HG02884 (cell line): ENCODE measurements around the gene NCF4.

Experiments
- ATAC-seq: cut with Tn5 transposase; IDR thresholded peaks from one replicate; pipeline ENCODE4 v1.9.1; 2021; ENCODE audit warnings: mild to moderate bottlenecking, moderate library complexity; ENCODE audit not compliant: unreplicated experiment

The NCF4 gene

GRCh38 chr22:36835903-36836302 lies 24.9 kb upstream of the NCF4 start:
- no peak for ATAC-seq

- no peak for ATAC-seq
These were observed 22.4 kb upstream of the NCF4 start for GRCh38 chr22:36838119-36839030.

- ATAC-seq = no peak
These were observed 21.3 kb upstream of the NCF4 start for GRCh38 chr22:36839356-36840073.

GRCh38 chr22:36840106-36840505 lies 20.7 kb upstream of the NCF4 start:
- ATAC-seq = no peak

- ATAC-seq = no peak
These were observed 14.5 kb upstream of the NCF4 start for GRCh38 chr22:36846271-36846670.

GRCh38 chr22:36846949-36847348 lies 13.9 kb upstream of the NCF4 start:
- no peak for ATAC-seq

GRCh38 chr22:36850056-36850455 lies 10.8 kb upstream of the NCF4 start:
- ATAC-seq = no peak

GRCh38 chr22:36850682-36851081 lies 10.1 kb upstream of the NCF4 start:
- no peak for ATAC-seq

- no peak for ATAC-seq
These were observed 8.5 kb upstream of the NCF4 start for GRCh38 chr22:36852056-36852973.

- no peak for ATAC-seq
These were observed 7.3 kb upstream of the NCF4 start for GRCh38 chr22:36853407-36854099.

GRCh38 chr22:36855478-36855877 lies 5.3 kb upstream of the NCF4 start:
- no peak for ATAC-seq

GRCh38 chr22:36856121-36856791 lies 4.5 kb upstream of the NCF4 start:
- ATAC-seq = no peak

GRCh38 chr22:36856792-36857135 lies 4.0 kb upstream of the NCF4 start:
- ATAC-seq = no peak

- ATAC-seq = no peak
These were observed 2.6 kb upstream of the NCF4 start for GRCh38 chr22:36858156-36858555.

GRCh38 chr22:36858966-36859365 lies 1.8 kb upstream of the NCF4 start:
- no peak for ATAC-seq

- no peak for ATAC-seq
These were observed 789 bp upstream of the NCF4 start for GRCh38 chr22:36860017-36860416.

GRCh38 chr22:36860438-36860820 lies 377 bp upstream of the NCF4 start:
- ATAC-seq = no peak

- ATAC-seq = no peak
These were observed 1.7 kb downstream of the NCF4 start for GRCh38 chr22:36862251-36863242.

GRCh38 chr22:36863281-36863680 lies 2.5 kb downstream of the NCF4 start:
- no peak for ATAC-seq
